Kidney (tissue), 14 donors: Measurements from ENCODE around the gene DCPS. TPM values are rescaled to one million over a fixed set of nuclear protein-coding genes. Genes with fewer than 3 reads are reported as not detected.
A peak's percentile ranks its signal among the peaks of the same experiment; 100 is the strongest.

Experiments used
- DNase-seq, 5 donors: peaks; one replicate each; pipeline ENCODE4 v3.0.0-alpha.2; 2013 to 2020
- FAIRE-seq: peaks from 2 replicates; lab custom pipeline; 2012; peaks lifted over from hg19 to GRCh38; lab: Jason Lieb, UNC
- H3K27ac ChIP-seq, 2 donors: one replicate each; pipeline ENCODE4 v1.7.0; 2013; ENCODE audit warnings: low read depth in 2 of 2, low read length in 2 of 2, inconsistent platforms in 1 of 2
- H3K27me3 ChIP-seq: one replicate; pipeline ENCODE4 v1.7.1; 2013; ENCODE audit warnings: low read length, inconsistent platforms; ENCODE audit not compliant: control insufficient read depth, insufficient read depth
- H3K36me3 ChIP-seq, 3 donors: one replicate each; pipeline versions ENCODE4 v1.7.0 to v1.7.1; 2013; ENCODE audit warnings: low read length in 3 of 3, control low read depth in 1 of 3, inconsistent platforms in 1 of 3; ENCODE audit not compliant: insufficient read depth in 3 of 3, control insufficient read depth in 2 of 3
- H3K4me1 ChIP-seq, 3 donors: one replicate each; pipeline versions ENCODE4 v1.7.0 to v1.7.1; 2013; ENCODE audit warnings: low read length in 3 of 3, inconsistent platforms in 1 of 3, low read depth in 1 of 3; ENCODE audit not compliant: control insufficient read depth in 2 of 3, insufficient read depth in 2 of 3
- H3K4me3 ChIP-seq, 3 donors: one replicate each; pipeline versions ENCODE4 v1.7.0 to v1.8.1; 2013; ENCODE audit warnings: low read length in 3 of 3, control low read depth in 1 of 3, inconsistent platforms in 1 of 3
- H3K9ac ChIP-seq, 3 donors: one replicate each; pipeline versions ENCODE4 v1.7.0 to v1.7.1; 2013; ENCODE audit warnings: low read length in 3 of 3, control low read depth in 1 of 3, inconsistent platforms in 1 of 3
- H3K9me3 ChIP-seq, 3 donors: one replicate each; pipeline versions ENCODE4 v1.7.0 to v1.7.1; 2013; ENCODE audit warnings: low read length in 3 of 3, control low read depth in 1 of 3, inconsistent platforms in 1 of 3; ENCODE audit not compliant: control insufficient read depth in 2 of 3, insufficient read depth in 1 of 3
- CTCF ChIP-seq: IDR thresholded peaks from 3 replicates; pipeline ENCODE4 v1.5.1; 2012; ENCODE audit warnings: mild to moderate bottlenecking, moderate library complexity, borderline replicate concordance; ENCODE audit not compliant: insufficient read depth; ENCODE audit errors: extremely low read depth
- intact Hi-C: fragments of 100-400 bp; cut with DNase I; formaldehyde crosslinking; loops from one replicate; pipeline ENCODE4 v1.11.1; 2022
- polyA plus RNA-seq: library from polyadenylated mRNA; stranded (reverse); fragments of 350-450 nt; fragmentation: Illumina TruSeq; extraction: RNeasy Lipid Tissue Mini Kit (QIAGEN cat#74804); gene quantifications from one replicate; pipeline ENCODE4 v1.2.3, GENCODE V29; 2014; ENCODE audit warnings: low read depth, low replicate concordance; ENCODE audit not compliant: insufficient read depth
- total RNA-seq: library from RNA; stranded (reverse); fragmentation: NEBNext Ultra II Directional; extraction: Animal tissue kit (Norgen Biotek cat#: 25700); gene quantifications from one replicate; pipeline ENCODE4 v1.2.1, GENCODE V29; 2021
- donor health status: control.
- donor health status: control.
- donor health status: control.
- donor health status: control.
- donor health status: control.
- donor health status: DM: yes; HTN: yes; CAD: no.
- donor health status: Normal renal cell carcinoma (clear cell type).

The DCPS gene
- total and polyA plus RNA-seq, 2 donors from 2014 or later: 23.9 to 24.2 TPM

- Histone ChIP-seq H3K27me3 (no peaks in the 10 kb centered on the region), H3K4me1 (peaks cover 2 to 13% (median 7%) of the 10 kb centered on the region in 3 donors), H3K27ac (peak within 1 kb of the TSS; percentile 78 to 82), H3K36me3 (peaks cover 13 to 37% (median 33%) of the 10 kb centered on the region in 3 donors), H3K9me3 (no peaks in the 10 kb centered on the region), H3K4me3 (peak within 1 kb of the TSS; percentile 89 to 94 (median 93)), H3K9ac (peak within 1 kb of the TSS; percentile 84 to 96 (median 96))
- intact Hi-C loops: no loop called here
- FAIRE-seq (peak; percentile 81), DNase-seq (peak; percentile 99 to 100 (median 100))
- TF ChIP-seq CTCF: no peak
These were observed 34.9 kb upstream of the DCPS start, which contains the start of the genes FOXRED1 and SRPRA for GRCh38 chr11:126268708-126269579. TSS of gene FOXRED1 (plus strand) at chr11:126269154. CDS start at chr11:126269207, 53 bp downstream. TSS of gene SRPRA (minus strand) at chr11:126268895. CDS start at chr11:126268804, 91 bp downstream.

GRCh38 chr11:126277322-126277721 is 26.5 kb upstream of the DCPS start:
- H3K36me3 ChIP-seq: peaks cover 0 to 13% (median 11%) of the 10 kb centered on the region in 3 donors

GRCh38 chr11:126277780-126278179 is 26.1 kb upstream of the DCPS start:
- H3K4me1 ChIP-seq: peaks cover 5 to 8% (median 6%) of the 10 kb centered on the region in 3 donors
- H3K27me3 ChIP-seq: no peaks in the 10 kb centered on the region
- no peak for DNase-seq
- no peak for TF ChIP-seq CTCF
- H3K4me3 ChIP-seq: no peak overlapping the region
- H3K27ac ChIP-seq: no peak overlapping the region
- no peaks in the 10 kb centered on the region for H3K9me3 ChIP-seq
- H3K36me3 ChIP-seq: peaks cover 0 to 11% (median 11%) of the 10 kb centered on the region in 3 donors
- intact Hi-C loops: no loop called here
- H3K9ac ChIP-seq: no peak overlapping the region
- no peak for FAIRE-seq

More at GRCh38 chr11:126277322-126277721, 26.5 kb upstream of the DCPS start:
- H3K27me3 ChIP-seq: no peaks in the 10 kb centered on the region
- peaks cover 4 to 8% (median 6%) of the 10 kb centered on the region in 3 donors for H3K4me1 ChIP-seq
- no peak overlapping the region for H3K9ac ChIP-seq
- FAIRE-seq: no peak
- no peak for DNase-seq
- H3K4me3 ChIP-seq: no peak overlapping the region
- no peak overlapping the region for H3K27ac ChIP-seq
- no peaks in the 10 kb centered on the region for H3K9me3 ChIP-seq
- no peak for TF ChIP-seq CTCF
- intact Hi-C loops: no loop called here
